Rectal smooth muscle tissue (tissue), 1 donor: Measurements from ENCODE around the gene PSMB5.

Experiments
- H3K27ac ChIP-seq: one replicate; pipeline ENCODE4 v1.7.0; 2013; ENCODE audit warnings: low read depth, low read length, inconsistent platforms
- H3K27me3 ChIP-seq: one replicate; pipeline ENCODE4 v1.7.0; 2013; ENCODE audit warnings: low read length; ENCODE audit not compliant: control insufficient read depth, insufficient read depth
- H3K36me3 ChIP-seq: one replicate; pipeline ENCODE4 v1.7.0; 2013; ENCODE audit warnings: low read length; ENCODE audit not compliant: control insufficient read depth, insufficient read depth
- H3K4me1 ChIP-seq: one replicate; pipeline ENCODE4 v1.7.0; 2013; ENCODE audit warnings: low read length; ENCODE audit not compliant: control insufficient read depth, insufficient read depth
- H3K4me3 ChIP-seq: one replicate; pipeline ENCODE4 v1.7.0; 2013; ENCODE audit warnings: low read length
- H3K9ac ChIP-seq: one replicate; pipeline ENCODE4 v1.7.0; 2013; ENCODE audit warnings: low read length

PSMB5 gene

DNA sequence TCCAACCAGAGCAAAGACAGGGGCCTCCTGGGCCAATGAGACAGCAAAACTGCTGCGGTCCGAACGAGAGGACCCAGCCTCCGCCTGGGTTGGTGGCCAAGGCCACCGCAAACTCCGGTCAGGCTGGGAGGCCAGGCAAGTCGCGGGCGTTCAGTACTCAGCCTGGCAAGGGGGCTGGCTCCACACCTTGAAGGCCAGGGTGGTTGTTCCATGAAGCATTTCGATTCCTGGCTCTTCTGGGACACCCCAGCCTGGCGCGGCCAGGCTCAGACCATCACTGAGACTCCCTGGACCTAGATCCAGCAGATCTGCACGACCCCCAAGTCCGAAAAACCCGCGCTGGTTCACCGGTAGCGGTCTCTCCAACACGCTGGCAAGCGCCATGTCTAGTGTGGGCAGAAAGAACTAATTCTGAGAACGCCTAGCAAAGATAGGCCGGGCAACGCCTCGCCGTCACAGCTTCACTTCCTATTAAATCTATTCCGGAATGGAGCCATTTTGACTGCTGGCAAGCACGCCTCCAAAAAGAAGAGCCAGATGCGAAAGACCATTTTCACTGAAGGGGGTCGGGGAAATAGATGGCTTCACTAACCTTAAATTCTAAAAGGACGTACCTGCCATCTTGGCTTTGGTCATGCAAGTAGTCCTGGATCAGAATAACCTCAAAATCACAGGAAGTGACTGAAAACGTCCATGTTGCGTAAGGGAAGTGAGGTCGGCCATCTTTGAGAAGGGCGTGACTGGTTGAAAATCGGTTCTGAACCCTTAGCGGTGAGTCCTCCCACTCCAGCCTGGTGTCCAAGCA, at the start of gene PSMB5:
TSS of gene PSMB5 (minus strand) at position 403 of the 805 bp plus-strand sequence. CDS start at position 384, 19 bp downstream.
- peaks cover 7% of the 10 kb centered on the region for H3K36me3 ChIP-seq
- peaks cover 6% of the 10 kb centered on the region for H3K4me1 ChIP-seq
- H3K27ac ChIP-seq: peak within 1 kb of the TSS; percentile 99
- peak within 1 kb of the TSS; percentile 63 for H3K9ac ChIP-seq
- H3K4me3 ChIP-seq: peak within 1 kb of the TSS; percentile 89
- H3K27me3 ChIP-seq: no peaks in the 10 kb centered on the region

DNA sequence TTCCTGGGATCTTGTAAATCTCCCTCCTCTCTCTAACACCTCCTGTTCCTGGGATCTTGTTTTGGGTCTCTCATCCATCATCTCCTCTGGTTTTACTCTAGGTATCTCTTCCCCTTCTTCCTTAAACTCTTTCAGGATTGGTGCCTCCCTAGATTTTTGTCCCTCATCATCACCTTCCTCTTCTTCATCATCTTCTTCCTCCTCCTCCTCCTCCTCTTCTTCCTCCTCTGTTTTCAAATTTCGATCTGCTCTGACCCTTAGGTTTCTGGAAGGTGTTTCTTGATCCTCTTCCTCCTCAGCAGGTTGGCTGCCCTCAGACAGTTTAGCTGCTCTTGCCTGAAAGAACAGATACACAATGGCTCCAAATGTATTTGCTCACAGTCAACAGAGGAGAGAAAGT, 45.8 kb upstream of the PSMB5 start:
- no peak overlapping the region for H3K4me3 ChIP-seq
- no peaks in the 10 kb centered on the region for H3K4me1 ChIP-seq
- no peak overlapping the region for H3K27ac ChIP-seq
- no peaks in the 10 kb centered on the region for H3K27me3 ChIP-seq
- peaks cover 47% of the 10 kb centered on the region for H3K36me3 ChIP-seq
- H3K9ac ChIP-seq: no peak overlapping the region

GRCh38 chr14:23079716-23080115, 45.0 kb upstream of the PSMB5 start:
- Histone ChIP-seq H3K4me1 (no peaks in the 10 kb centered on the region), H3K36me3 (peaks cover 49% of the 10 kb centered on the region), H3K4me3 (no peak overlapping the region), H3K27me3 (no peaks in the 10 kb centered on the region), H3K27ac (no peak overlapping the region), H3K9ac (no peak overlapping the region)

GRCh38 chr14:23078692-23079116, 44.0 kb upstream of the PSMB5 start:
- H3K4me1 ChIP-seq: no peaks in the 10 kb centered on the region
- H3K9ac ChIP-seq: no peak overlapping the region
- no peaks in the 10 kb centered on the region for H3K27me3 ChIP-seq
- no peak overlapping the region for H3K27ac ChIP-seq
- peaks cover 52% of the 10 kb centered on the region for H3K36me3 ChIP-seq
- no peak overlapping the region for H3K4me3 ChIP-seq

- H3K9ac ChIP-seq: no peak overlapping the region
- no peak overlapping the region for H3K4me3 ChIP-seq
- no peak overlapping the region for H3K27ac ChIP-seq
- H3K4me1 ChIP-seq: no peaks in the 10 kb centered on the region
- H3K27me3 ChIP-seq: no peaks in the 10 kb centered on the region
- peaks cover 53% of the 10 kb centered on the region for H3K36me3 ChIP-seq
Observed at GRCh38 chr14:23077962-23078361, 43.3 kb upstream of the PSMB5 start.

DNA sequence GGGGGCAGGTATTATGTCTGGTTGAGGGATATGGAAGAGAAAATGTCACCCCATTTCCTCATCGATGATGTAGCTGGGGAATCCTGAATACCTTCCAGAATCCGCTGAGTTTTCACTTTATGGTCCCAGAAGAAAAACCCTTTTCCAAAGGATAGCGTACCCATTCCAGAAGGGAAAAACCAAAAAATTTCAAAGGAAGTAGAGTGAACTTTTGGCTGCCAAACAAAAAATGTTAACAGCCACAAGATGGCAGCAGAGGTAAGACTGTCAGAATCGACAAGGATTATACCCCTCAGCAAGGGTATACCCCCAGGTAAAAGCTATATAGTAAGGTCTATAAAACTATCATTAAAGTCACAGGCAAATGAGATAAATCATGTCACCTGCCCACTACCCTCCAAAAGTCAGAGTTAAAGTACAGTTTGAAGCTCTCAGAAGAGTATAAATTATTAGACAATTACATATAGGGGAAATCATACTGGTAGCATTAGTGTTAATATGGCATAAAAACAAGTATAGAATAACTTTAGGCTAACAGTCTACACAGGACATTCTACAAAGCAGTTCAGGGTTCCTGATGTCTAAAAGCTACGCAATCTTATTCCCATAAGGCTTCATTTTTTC, 42.2 kb upstream of the PSMB5 start:
- Histone ChIP-seq H3K4me1 (peaks cover 7% of the 10 kb centered on the region), H3K27ac (no peak overlapping the region), H3K4me3 (no peak overlapping the region), H3K9ac (no peak overlapping the region), H3K27me3 (no peaks in the 10 kb centered on the region), H3K36me3 (peaks cover 55% of the 10 kb centered on the region)

- Histone ChIP-seq H3K27me3 (no peaks in the 10 kb centered on the region), H3K4me1 (peaks cover 16% of the 10 kb centered on the region), H3K4me3 (no peak overlapping the region), H3K9ac (no peak overlapping the region), H3K27ac (no peak overlapping the region), H3K36me3 (peaks cover 41% of the 10 kb centered on the region)
Observed at GRCh38 chr14:23074906-23075305, 40.2 kb upstream of the PSMB5 start.

DNA sequence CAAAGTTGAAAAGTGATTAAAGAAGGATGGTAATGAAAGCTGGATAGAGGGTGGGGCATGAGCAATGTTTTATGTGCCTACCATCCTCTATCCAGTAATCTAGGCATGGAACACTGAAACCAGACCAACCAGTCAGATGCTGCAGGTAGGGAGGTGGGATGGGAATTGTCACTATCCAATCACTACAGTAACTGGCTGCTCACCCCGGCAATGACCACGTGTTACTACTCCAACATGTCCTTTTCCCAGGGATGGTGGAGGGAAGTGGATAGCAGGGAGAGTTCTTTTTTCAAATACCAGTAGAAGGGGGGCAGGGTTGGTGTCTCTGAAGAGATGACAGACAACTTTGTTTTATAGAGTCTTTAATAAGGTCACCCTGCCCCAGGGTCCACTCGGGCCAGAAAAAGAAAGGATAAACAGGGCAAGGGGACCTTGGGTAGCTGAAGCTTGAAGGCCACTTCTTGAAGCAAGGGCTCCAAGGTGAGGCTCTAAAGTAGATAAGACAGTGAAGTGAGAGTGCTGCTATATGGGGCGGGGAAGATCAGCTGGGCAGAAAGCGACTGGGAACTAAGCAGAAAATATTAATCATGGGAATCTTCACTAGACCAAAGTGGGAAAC, 37.3 kb upstream of the PSMB5 start:
- Histone ChIP-seq H3K4me1 (peaks cover 16% of the 10 kb centered on the region), H3K4me3 (peak overlapping the region; percentile 77), H3K36me3 (peaks cover 33% of the 10 kb centered on the region), H3K27ac (peak overlapping the region; percentile 75), H3K9ac (peak overlapping the region; percentile 29), H3K27me3 (no peaks in the 10 kb centered on the region)

GRCh38 chr14:23071244-23071920, 36.7 kb upstream of the PSMB5 start:
- peaks cover 16% of the 10 kb centered on the region for H3K4me1 ChIP-seq
- peak overlapping the region; percentile 75 for H3K27ac ChIP-seq

GRCh38 chr14:23070262-23071129, 35.8 kb upstream of the PSMB5 start:
- peak overlapping the region; percentile 77 for H3K4me3 ChIP-seq
- no peak overlapping the region for H3K9ac ChIP-seq
- H3K27ac ChIP-seq: peak overlapping the region; percentile 75
- no peaks in the 10 kb centered on the region for H3K27me3 ChIP-seq
- peaks cover 37% of the 10 kb centered on the region for H3K36me3 ChIP-seq
- peaks cover 16% of the 10 kb centered on the region for H3K4me1 ChIP-seq

More at GRCh38 chr14:23071244-23071920, 36.7 kb upstream of the PSMB5 start:
- Histone ChIP-seq H3K27me3 (no peaks in the 10 kb centered on the region), H3K36me3 (peaks cover 35% of the 10 kb centered on the region), H3K9ac (peak overlapping the region; percentile 29), H3K4me3 (peak overlapping the region; percentile 77)

DNA sequence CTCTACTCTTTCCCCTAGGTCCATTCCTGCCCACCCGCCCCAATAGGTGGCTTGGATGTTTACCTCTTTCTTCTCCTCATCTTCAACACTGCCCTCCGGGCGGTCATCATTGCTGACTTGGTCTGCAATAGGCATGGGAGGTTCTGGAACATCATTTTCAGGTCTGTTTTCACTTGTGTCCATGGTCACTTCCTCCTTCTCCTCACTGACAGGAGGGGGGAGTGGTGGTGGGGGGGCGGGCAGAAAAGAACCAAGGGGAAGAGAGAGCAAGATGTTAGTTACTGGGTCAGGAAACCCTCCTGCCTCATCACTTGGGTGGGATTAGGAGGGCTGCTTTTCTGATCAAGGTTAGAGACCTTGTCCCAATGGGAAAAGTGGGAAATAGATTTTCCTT, 34.7 kb upstream of the PSMB5 start:
- no peak overlapping the region for H3K4me3 ChIP-seq
- H3K4me1 ChIP-seq: peaks cover 16% of the 10 kb centered on the region
- peaks cover 34% of the 10 kb centered on the region for H3K36me3 ChIP-seq
- no peaks in the 10 kb centered on the region for H3K27me3 ChIP-seq
- no peak overlapping the region for H3K9ac ChIP-seq
- no peak overlapping the region for H3K27ac ChIP-seq
